GM12874 (cell line): ENCODE data around the gene ATP5F1D.

Source experiments
- CTCF ChIP-seq: IDR thresholded peaks from 2 replicates; pipeline ENCODE4 v1.5.1; 2011; ENCODE audit warnings: low read depth, mild to moderate bottlenecking, control low read depth, low read length, moderate library complexity; ENCODE audit not compliant: insufficient read depth

ATP5F1D gene

DNA sequence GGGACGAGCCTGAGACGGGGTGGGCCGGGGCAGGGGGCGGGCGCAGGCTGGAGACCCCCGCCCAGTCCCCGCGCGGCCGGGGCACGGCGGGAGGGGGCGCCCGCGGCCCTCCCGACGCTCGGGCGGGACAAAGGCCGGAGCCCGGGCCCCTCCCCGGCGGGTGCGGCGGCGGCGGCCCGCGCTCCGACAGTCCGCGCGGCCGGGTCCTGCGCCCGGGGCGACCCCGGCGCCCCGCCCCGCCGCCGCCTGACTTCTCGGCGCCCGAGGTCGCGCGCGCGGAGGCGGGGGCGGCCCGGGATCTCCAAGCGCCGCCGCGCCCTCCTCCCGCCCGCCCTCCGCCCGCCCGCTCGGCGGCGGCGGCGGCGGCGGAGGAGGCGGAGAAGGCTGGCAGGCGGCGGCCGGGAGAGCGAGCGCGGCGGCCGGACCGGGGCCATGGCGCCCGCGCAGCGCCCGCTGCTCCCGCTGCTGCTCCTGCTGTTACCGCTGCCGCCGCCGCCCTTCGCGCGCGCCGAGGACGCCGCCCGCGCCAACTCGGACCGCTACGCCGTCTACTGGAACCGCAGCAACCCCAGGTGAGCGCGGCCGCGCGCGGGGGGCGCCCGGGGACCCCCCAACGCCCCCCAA, 44.3 kb downstream of the ATP5F1D start, which contains the start of gene EFNA2:
Gene EFNA2 (plus strand): TSS at position 137 of the 624 bp plus-strand sequence. CDS start 296 bp downstream, at position 433.
- no peak for TF ChIP-seq CTCF

GRCh38 chr19:1286487-1287353, 45.2 kb downstream of the ATP5F1D start:
- TF ChIP-seq CTCF, result no peak

DNA sequence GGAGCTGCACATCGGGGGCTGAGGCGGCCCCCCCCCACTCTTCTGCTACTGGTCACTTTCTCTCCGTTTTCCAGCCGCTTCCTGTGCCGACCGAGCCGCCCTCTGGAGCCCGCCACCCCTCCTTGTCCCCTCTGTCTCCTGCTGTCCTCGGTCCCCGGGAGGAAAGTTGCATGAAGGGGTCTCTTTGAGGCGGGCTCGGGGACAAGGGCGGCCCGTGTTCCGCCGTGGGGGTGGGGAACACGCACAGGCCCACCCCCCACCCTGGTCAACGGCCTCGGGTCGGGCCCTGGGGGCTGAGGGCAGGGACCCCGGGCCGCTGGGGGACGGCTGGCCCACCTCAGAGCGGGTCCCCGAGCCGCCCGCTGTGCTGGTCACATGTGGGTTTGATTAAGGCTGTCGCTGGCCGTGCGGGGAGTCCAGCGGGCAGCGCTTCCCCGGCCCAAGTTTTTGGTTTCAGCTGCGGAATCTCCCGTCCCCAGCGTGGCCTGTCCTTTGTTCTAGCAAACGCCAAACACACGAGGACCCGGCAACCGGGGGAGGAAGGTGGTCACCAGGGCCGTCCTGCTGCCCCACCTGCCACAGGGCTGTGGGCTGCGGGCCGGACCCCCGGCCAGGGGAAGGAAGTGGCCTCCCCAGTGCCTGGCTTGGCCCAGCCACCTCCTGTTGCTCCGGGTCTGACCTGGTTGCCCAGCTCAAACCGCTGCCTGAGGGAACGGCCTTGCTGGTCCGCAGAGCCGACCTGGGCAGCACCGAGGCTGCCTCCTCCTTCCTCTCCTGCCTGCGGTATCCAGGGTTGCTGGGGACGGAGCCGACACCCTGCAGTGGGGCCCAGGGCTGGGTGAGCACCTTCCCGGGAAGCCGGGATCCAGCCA, 46.0 kb downstream of the ATP5F1D start:
- no peak for TF ChIP-seq CTCF

DNA sequence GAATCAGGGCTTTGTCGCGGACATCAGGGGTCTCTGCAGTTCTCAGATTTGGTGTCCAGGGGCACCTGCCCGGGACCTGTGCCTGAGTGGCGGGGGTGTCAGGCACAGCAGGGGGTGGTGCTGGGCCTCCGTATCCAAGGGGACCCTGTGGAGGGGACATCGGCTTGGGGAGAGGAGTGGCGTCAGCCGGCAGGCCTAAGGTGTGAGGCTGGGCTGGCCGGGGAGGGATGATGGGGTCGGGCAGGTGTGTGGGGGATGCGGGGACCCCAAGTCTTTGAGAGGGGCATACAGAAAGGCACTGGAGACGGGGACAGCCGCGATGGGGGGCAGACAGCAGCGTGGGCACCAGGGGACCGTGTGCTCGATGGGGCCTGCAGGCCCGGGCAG, 46.7 kb downstream of the ATP5F1D start:
- no peak for TF ChIP-seq CTCF

GRCh38 chr19:1288833-1289685, 47.5 kb downstream of the ATP5F1D start:
- TF ChIP-seq CTCF, result no peak

DNA sequence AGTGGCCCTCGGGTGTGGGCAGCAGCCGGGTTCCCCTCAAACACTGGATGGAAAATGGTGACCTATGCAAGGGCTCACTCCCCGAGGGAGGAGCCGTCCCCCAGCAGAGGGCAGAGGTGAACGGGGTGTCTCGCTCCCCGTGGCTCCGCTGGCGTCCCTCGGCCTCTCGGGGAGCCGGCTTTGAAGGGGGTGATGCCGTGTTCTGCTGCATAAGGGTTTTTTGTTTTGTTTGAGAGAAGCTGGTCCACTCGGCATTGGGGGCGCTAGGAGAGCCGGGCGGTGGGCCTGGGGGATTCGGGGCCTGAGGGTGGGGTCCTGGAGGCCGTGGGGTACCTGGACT, 48.1 kb downstream of the ATP5F1D start:
- TF ChIP-seq CTCF, result no peak
